Myocyte (in vitro differentiated cells): ENCODE data around the gene WDR7. TPM values are rescaled to one million over a fixed set of nuclear protein-coding genes. Genes with fewer than 3 reads are reported as not detected.

Source experiments
- DNase-seq: peaks from one replicate; pipeline ENCODE4 v3.0.0-alpha.2; 2012; ENCODE audit warnings: low read depth
- total RNA-seq: library from RNA; depleted of rRNA; stranded (reverse); fragments of >200 nt; gene quantifications from 2 replicates; pipeline ENCODE4 v1.2.3, GENCODE V29; 2014

WDR7 gene
- total RNA-seq, 1 donor from 2014 or later = 12.9 TPM

DNA sequence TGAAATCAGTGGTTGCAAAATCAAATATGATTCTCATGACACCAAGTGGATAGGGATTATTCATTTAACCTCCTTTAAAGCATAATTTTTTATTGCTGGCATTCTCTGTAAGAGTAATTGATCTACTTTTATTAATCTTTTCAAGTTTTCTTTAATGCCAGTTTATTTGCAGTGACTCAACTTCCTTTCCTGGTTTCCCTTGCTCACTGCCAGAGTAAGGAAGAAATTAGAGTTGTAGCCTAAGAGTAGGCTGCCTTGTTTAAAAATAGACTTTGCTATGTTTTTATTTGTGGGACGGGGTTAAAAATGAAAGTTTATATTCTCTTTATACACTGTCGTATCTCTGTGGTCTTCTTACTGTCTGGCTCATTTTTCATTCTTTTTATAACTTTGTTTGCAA is 148.6 kb downstream of the WDR7 start:
- DNase-seq = peak; percentile 8

DNA sequence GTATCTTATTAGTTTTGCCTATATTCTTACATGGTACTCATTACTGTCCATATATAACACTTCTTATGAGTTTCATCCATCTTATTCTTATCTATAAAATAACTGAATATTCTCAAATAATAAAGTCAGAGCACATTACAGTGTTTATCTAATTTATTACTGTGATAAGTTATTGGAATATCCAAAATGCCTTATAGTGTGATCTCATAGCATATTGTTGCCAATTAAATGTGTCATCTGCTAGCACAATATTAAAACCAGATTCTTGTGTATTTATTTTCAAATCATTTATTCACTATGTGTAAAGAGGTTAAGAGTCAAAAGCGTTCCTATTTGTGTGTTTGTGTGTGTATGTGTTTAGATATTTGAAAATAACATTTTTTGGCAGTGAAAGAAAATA is 151.9 kb downstream of the WDR7 start:
- DNase-seq = no peak

DNA sequence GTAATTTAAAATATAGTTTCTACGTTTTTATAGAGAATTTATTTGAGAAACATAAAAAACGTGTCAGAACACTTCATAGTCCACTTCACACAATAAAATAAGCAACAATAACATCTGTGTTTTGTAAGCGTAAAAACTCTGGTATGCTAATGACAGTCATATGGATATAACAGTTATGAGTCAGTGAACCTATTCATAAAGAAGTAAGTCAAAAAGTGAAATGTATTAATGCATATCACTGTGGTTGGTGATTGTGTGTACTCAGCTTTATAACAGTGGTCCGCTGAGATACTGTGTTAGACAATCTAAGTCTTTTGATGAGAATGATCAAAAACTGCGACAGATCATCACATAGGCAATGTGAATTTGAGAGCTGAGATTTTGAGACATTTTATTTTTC is 153.2 kb downstream of the WDR7 start:
- DNase-seq = no peak

DNA sequence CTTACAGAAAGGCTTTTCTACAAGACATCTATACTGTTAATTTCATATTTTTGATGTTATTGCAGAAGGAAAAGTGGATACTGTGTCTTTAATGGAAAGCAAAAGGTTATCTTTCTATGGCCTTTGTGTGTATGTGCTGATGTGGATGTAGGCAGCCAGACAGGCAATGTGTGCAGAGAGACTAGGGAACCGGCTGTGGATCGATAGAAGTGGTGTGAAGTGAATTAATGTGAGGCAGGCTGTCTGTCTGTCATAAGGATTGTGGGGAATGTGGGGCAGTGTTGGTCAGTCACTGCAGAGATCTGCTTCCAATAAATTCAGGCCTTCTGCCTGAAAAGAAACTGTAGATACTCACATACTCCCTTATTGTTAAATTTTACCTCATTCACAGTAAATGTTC is 156.7 kb downstream of the WDR7 start:
- no peak for DNase-seq

DNA sequence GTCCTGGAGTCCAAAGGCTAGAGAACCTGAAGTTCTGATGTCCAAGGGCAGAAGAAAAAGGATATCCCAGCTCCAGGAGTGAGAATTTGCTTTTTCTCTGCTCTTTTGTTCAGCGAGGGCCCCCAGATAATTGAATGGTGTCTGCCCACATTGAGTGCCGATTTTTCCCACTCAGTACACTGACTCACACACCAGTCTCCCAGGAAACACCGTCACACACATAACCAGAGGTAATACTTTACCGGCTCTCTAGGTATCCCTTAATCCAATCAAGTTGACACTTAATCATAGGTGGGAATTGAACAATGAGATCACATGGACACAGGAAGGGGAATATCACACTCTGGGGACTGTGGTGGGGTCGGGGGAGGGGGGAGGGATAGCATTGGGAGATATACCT is 161.5 kb downstream of the WDR7 start:
- no peak for DNase-seq

DNA sequence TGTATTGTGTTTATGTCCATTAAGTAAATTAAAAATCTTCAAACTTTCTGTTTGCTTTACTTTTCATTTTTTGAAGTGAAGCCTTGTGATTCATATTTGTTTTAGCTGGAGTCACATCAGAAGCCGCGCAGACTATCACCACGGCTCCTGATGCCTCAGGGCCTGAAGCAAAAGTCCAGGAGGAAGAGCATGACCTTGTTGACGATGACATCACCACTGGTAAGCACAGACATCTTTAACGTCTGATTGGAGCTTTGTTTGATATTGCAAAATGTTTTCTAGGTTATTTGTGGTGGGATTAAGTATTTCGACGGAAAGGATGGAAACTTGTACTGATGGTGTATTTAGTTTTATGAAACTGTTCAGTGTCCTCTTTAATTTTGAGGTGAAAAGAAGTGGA is 164.8 kb downstream of the WDR7 start:
- DNase-seq = no peak

DNA sequence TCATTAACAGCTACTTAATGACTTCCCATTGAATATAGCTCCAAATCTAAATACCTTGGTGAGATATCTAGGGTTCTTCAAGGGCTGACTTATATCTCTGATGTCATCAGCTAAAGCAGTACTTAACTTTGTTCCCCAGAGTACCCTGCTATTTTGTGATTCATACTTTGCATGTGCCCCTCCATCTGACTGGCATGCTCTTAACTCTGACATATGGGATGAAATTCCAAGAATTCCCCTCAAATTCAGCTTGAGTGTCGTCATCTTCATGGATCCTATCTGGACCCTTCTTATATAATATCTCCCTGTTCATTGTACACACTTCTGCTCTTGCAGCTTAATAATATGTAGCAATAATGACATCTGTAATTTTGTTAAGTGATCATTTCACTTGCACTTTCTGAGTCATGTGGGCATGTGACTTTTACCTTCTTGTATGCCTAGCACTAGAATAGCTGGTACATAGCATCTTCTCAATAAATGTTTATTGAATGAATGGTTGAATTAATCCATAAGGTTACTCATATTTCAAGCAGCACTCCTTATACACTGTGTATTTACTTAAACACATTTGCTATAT is 172.9 kb downstream of the WDR7 start:
- no peak for DNase-seq

DNA sequence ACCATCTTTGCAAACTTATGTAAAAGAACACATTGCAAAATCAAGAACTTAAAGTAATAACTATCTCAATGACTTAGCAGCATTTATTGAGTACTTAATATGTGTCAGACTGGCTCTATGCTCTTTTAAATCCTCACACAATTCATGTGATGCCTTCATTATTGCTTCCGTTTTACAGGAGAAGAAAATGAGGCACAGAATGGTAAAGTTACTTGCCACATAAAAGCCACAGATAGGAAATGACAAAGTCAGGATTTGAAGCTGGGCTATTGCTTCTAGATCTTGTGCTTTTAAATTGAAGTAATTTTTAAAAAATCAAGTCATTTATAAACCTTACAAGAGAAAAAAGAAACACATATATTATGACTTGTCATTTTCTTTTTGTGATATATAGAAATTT is 174.2 kb downstream of the WDR7 start:
- no peak for DNase-seq

DNA sequence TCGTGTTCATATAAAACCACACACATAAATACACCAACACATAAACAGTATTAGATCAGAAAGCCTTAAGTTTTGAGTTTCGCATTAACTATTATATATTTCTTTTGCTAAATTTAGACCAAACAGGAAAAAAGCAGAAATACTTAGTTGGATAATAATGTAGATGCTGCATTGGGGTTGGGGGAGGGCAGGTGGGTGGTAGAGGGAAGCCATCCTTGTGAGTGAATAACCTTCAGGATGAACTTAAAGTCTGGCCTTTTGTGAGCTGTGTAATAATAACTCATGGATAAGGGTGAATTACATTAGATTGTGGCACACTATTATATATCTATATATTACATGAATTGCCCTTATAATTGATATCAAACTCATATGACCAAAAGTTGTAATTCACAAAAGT is 174.7 kb downstream of the WDR7 start:
- no peak for DNase-seq

DNA sequence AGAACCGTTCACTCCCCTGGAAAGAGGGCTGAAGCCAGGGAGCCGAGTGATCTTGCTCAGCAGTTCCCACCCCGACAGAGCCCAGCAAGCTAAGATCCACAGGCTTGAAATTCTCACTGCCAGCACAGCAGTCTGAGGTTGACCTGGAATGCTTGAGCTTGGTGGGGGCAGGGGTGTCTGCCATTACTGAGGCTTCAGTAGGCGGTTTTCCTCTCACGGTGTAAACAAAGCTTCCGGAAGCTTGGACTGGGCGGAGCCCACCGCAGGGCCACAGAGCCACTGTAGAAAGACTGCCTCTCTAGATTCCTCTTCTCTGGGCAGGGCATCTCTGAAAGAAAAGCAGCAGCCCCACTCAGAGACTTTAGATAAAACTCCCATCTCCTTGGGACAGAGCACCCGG is 180.8 kb downstream of the WDR7 start:
- DNase-seq = peak; percentile 21

DNA sequence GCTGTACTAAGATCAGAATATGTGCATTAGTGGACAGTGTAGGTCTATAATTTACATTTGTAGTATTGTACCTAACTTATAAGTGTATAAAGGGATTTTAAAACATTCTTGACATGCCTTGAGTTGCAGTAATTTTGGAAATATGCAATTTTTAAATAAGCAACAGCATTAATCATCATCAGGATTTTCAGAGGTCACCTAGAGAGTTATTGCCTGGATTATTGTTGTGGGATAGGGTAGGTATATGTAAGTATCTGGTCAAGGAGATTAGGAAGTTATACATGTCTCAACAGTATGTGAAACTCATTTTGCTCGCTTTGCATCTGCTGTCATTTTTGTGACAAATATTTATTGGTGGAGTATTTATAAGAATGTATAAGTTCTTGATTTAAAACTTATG is 184.2 kb downstream of the WDR7 start:
- no peak for DNase-seq

DNA sequence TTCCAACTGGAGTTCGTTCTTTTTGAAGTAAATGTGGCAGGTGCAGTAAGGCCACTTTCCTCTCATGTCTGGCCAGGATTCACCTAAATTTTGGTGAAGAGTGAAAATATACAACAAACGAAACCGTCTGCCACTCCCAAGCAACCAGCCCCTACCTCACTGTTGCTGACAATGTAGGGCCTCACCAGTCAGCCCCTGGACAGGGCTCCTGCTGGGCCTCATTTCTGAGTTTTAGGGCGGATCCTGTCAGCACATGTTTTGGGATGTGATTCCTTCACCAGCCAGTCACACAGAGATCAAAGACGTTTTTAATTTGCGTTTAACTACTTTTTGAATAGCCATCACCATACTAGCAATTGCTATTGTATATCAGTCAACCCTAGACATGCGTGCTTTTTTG is 185.0 kb downstream of the WDR7 start:
- DNase-seq = no peak

DNA sequence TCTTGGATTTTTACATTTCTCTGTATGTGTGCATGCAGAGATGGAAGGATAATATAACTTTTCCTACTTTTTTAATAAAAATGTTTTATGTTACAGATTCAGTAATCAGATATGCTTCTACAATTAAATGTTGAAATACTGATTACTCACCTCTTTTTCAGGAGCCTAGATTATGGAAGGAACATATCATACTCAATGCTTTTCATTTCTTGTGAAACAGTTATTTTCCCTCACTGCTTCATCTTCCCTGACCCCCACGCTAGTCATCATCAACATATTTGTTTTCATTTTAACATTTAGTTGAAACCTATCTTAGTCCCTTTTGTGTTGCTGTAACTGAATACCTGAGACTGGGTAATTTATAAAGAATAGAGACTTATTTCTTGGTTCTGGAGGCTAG is 190.7 kb downstream of the WDR7 start:
- no peak for DNase-seq

DNA sequence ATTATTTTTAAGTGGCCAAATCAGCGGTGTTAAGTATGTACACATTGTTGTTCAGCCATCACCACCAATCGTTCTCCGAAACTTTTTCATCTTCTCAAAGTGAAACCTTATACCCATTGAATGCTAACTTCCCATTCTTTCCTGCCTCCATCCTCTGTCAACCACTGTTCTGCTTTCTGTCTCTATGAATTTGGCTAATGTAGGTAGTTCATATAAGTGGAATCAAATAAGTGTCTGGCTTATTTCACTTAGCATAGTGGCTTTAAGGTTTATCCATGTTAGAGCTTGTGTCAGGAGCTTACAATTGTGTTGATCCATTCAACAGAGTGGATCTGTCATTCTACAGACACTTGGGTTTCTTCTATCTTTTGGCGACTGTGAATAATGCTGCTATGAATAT is 192.1 kb downstream of the WDR7 start:
- DNase-seq = no peak

DNA sequence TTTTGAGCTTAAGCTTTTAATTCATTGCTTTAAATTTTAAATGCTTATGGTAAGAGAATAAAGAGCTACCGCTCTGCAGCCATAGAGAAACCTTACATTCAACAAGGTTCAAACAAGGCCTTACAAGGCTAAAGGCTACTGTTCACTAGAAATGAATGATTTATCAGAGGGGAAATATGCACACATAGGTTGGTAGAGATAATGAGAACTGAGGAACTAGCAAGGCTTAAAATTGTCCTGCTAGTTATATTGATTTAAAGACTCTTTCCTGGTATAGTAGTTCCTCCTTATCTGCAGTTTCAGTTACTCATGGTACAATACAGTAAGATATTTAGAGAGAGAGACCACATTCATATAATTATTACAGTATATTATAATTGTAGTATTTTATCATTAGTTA is 193.4 kb downstream of the WDR7 start:
- DNase-seq = no peak

DNA sequence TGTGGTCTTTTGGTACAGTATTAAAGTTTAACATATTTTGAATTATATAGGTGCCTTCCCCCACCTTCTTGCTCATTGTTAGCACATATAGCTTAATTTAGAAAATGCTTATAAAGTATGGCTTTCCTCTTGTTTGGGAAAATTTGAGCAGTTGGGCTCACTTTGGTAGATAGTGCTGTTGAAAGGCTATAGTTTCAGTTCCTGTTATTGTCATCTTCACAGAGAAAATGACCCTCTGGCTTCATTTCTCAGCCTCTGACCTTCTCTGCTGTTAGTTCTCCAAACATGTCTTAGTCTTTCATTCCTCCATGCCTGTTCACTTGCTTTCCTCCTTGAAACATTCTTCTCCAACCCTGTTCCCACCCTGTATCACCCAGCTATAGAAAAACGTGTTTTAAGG is 200.6 kb downstream of the WDR7 start:
- no peak for DNase-seq

DNA sequence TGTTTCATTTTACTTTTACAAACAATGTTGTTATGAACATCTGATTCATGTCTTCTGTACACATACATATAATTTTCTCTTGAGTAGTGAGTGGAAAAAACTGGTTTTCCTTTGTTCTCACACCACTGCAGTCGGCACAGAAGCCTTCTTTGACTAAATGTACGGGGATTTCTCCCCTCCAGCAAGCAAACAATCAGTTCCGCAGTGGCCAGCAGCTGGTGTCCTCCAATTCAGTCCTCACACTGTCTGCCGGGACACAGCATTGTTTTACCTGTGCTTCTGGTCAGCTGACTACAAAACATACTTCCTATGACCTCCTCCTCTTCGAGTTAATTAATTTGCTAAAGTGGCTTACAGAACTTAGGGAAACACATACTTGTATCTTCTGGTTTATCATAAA is 202.8 kb downstream of the WDR7 start:
- no peak for DNase-seq

DNA sequence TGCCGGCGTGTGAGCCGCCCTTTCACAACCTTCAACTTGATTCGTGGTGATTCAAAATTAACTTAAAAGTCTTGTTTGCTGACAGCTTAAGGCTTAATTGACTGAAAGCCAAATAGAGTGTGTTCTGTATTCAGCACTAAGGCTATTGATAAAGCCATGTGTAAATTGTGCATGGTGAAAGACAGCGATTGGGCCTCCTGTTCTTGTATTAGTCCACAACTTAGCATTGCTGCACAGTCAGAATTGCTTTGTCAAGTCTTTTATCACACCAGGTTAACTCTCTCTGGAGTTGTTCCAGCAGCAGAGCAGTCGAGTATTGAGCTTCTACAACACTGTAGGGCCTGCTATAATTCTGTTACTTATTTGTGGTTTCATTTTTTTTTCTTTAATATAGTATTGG is 210.1 kb downstream of the WDR7 start:
- DNase-seq = no peak

DNA sequence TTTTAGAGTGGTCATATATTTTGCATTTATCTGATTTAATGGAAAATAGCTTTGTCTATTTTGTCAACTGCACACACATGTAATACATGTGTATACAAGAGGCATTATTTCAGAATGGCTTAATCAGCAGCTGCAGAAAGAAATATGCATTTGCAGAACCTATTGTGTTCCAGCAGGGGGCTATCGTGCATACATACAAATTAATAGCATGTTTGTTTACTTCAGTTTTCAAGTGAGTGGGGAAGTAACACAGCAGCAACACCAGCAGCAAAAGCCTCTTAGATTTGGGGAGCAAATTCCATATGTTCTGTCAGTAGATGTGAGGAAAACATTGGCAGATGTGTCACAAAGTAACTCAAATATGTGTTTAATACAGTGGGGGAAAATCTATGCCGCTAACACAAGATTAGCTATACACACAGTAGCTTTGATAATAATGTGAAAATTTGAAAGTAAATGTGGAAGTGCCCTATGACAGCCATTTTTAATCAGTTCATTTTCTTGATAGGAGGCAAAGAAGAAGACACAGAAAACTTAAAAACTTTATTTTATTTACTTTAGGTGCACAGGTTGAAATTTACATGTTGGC is 218.1 kb downstream of the WDR7 start:
- DNase-seq = peak; percentile 56

DNA sequence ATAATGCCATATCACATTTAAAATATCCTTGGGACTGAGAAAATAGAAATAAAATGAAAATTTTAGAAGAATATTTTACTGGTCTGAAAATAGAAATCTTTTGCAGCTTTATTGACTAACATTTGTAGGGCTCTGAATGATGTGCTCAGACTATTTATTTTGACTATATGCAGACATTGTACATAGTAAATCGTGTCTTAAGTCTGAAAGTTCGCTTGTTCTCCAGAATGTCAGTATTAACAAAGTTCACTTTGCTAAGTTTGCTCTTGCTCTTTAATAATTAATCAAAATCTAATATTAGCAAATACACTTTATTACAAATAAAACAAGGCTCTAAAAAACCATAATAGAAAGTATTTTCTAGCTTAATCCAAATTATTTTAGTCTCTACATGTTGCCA is 219.8 kb downstream of the WDR7 start:
- no peak for DNase-seq

DNA sequence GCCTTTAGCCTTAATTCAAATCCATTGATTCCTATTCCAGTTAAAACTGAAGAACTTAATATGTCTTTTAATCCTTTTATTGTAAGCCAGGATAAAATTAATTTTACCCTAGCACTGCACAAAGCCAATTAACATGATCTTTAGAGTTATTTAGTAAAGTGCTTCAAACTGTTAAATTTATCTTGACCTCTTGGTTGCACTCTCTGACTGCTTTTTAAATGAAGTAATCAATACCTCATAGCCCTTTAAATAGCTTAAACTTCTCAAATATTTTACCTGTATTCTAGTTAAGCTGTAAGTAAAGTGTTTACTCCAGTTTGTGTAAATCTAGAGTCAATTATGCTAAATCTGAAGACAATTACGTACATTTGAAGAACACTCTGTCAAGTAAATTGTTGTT is 221.0 kb downstream of the WDR7 start:
- DNase-seq = no peak

DNA sequence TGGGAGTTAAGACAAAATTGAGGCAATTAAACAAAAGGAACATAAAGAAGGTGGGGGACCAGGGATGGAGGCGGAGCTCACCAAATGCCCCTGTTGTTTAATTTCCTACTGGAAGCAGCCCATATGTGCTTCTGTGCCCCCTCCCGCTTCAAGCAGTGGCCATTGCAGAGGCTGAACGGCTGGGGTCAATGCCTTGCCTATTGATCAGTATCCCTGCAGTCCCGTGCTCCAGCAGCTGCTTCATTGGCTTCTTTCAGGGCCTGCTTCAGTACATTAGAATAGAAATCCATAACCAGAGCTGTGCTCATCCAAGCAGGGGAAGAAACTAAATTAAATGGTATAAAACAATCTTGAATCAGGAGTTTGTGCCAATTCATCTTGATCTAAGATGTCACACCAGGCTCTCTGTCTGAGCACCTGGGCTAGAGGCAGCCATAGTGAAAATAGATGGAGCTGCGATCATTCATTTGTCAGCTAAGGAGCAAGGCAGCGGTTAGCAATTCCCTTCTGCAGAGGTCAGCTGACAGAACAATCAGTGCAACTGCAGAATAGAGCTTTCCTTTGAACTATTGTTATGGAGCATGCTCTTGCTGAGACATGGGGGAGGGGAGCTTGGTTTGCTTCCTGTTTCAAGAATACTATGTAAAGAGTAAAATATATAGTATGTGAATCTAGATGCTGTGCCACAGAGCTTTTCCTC is 222.4 kb downstream of the WDR7 start:
- DNase-seq = no peak

DNA sequence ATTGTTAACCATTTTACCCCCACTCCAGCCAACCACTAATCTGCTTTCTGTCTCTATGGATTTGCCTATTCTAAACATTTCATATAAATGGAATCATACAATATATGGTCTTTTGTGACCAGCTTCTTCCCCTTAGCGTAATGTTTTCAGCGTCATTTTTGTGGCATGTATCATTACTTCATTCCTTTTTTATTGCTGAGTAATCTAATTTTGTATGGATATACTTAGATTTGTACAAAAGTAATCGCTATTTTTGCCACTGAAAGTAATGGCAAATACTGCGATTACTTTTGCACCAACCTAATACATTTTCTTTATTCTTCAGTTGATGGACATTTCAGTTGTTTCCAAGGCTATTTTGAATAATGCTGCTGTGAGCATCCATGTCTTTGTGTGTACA is 227.6 kb downstream of the WDR7 start:
- no peak for DNase-seq
